ENCODE data around the gene TNIK. TPM values are rescaled to one million over a fixed set of nuclear protein-coding genes. Genes with fewer than 3 reads are reported as not detected.

Gene TNIK
- total and polyA plus RNA-seq, 2 of the 4 experiments (the other 2 are of a cell fraction), result 3.4 to 6.3 TPM

- H3K27ac ChIP-seq (ENCODE audit: insufficient read depth, low read length), result no peak overlapping the region
- WGBS, 2 experiments (ENCODE audit: extremely low coverage in 2 of 2, insufficient read length in 1 of 2), result no CpG with 5 or more reads among the region's 1 CpG
- TF ChIP-seq RFX5 (IDR thresholded peaks at IDR 0.05; ENCODE audit: low read depth, low read length), result no peak
- intact Hi-C loops (cut with micrococcal nuclease) (no loop called here), dilution Hi-C loops (cut with HindIII; ENCODE audit: low sequenced_read_pairs, unreplicated experiment) (no loop called here), in situ Hi-C loops (cut with MboI; ENCODE audit: low sequenced_read_pairs) (no loop called here)
- no peak overlapping the region for H3K4me3 ChIP-seq (ENCODE audit: insufficient read depth, low read depth, low read length)
- H2BK120ac ChIP-seq (ENCODE audit: low read depth, low read length), result no peak overlapping the region
- no TSS peak for BruUV-seq (replicated peaks)
- no peak overlapping the region for H4K91ac ChIP-seq (ENCODE audit: insufficient read depth, low read depth, low read length)
- H3K14ac ChIP-seq (replicated peaks; ENCODE audit: low read depth, low read length), result no peak overlapping the region
- no peaks in the 10 kb centered on the region for H4K20me1 ChIP-seq (ENCODE audit: insufficient read depth, low read length)
- H2BK5ac ChIP-seq (ENCODE audit: low read depth, low read length, poor library complexity, severe bottlenecking), result no peak overlapping the region
- no peak overlapping the region for H3K9ac ChIP-seq (ENCODE audit: low read depth, low read length)
- H3K4me1 ChIP-seq (ENCODE audit: control insufficient read depth, insufficient read depth, low read length), result no peaks in the 10 kb centered on the region
- ChIA-PET POLR2A (ENCODE audit: unreplicated experiment) (no interaction called here), CTCF (no interaction called here)
- no peak overlapping the region for H4K8ac ChIP-seq (ENCODE audit: low read depth in 2 of 2, low read length in 2 of 2)
- DNase-seq (no peak), ATAC-seq (ENCODE audit: low read depth) (no peak)
- no peaks in the 10 kb centered on the region for H3K9me3 ChIP-seq (ENCODE audit: control insufficient read depth, insufficient read depth, low read length)
- H3K4ac ChIP-seq (ENCODE audit: low read depth, low read length), result no peak overlapping the region
- no peak overlapping the region for H2BK20ac ChIP-seq (ENCODE audit: low read depth, low read length)
- no peak overlapping the region for H4K5ac ChIP-seq (ENCODE audit: low read depth, low read length)
- no peak overlapping the region for H3K4me2 ChIP-seq (ENCODE audit: low read depth, low read length)
- H3K27me3 ChIP-seq (ENCODE audit: control insufficient read depth, insufficient read depth, low read length), result no peaks in the 10 kb centered on the region
- H3K56ac ChIP-seq (ENCODE audit: extremely low read depth, insufficient read depth, low read length), result no peak overlapping the region
- no peak overlapping the region for H2AK5ac ChIP-seq (ENCODE audit: low read depth, low read length)
- H2AK9ac ChIP-seq (replicated peaks; ENCODE audit: low read depth, low read length, poor library complexity), result no peak overlapping the region
- H3K23ac ChIP-seq (ENCODE audit: low read depth, low read length), result no peak overlapping the region
- no peak overlapping the region for H2AFZ ChIP-seq (replicated peaks; ENCODE audit: low read length, poor library complexity)
- H3K18ac ChIP-seq (ENCODE audit: low read depth, low read length), result no peak overlapping the region
- no peaks in the 10 kb centered on the region for H3K36me3 ChIP-seq (ENCODE audit: control insufficient read depth, insufficient read depth, low read length)
- H3K79me1 ChIP-seq (ENCODE audit: low read depth in 1 of 2, low read length in 2 of 2), result no peaks in the 10 kb centered on the region; a peak in 1 of 4 replicates
- H2BK15ac ChIP-seq (ENCODE audit: low read depth, low read length), result no peak overlapping the region
- H3K9me1 ChIP-seq (ENCODE audit: insufficient read depth, low read length), result no peaks in the 10 kb centered on the region
Measured at GRCh38 chr3:171366043-171366442, 94.2 kb downstream of the TNIK start.

All from IMR-90 (cell line).